Endothelial cell of coronary artery (primary cell): Measurements from ENCODE around the gene CCR8. TPM values are rescaled to one million over a fixed set of nuclear protein-coding genes. Genes with fewer than 3 reads are reported as not detected.

ENCODE experiments used
- total RNA-seq: library from RNA; depleted of rRNA; stranded (reverse); fragments of >200 nt; gene quantifications from 2 replicates; pipeline ENCODE4 v1.2.3, GENCODE V29; 2014

Gene CCR8, protein sequence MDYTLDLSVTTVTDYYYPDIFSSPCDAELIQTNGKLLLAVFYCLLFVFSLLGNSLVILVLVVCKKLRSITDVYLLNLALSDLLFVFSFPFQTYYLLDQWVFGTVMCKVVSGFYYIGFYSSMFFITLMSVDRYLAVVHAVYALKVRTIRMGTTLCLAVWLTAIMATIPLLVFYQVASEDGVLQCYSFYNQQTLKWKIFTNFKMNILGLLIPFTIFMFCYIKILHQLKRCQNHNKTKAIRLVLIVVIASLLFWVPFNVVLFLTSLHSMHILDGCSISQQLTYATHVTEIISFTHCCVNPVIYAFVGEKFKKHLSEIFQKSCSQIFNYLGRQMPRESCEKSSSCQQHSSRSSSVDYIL
- not detected in 2 replicates for total RNA-seq

DNA sequence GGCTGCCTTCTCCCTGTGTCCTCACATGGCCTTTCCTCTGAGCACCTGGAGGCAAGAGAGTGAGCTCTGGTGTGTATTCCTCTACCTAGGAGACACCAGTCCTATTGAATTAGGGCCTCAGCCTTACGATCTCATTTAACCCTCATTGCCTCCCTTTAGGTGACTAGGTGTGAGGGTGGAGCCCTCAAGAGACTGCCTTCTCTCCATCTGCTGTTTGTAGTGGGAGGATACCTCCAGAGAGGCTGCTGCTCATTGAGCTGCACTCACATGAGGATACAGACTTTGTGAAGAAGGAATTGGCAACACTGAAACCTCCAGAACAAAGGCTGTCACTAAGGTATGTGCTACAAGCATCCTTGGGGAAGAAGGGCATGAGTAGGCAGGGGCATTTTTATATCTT, at the start of gene CCR8:
TSS of gene CCR8 (plus strand) at position 217 of the 400 bp plus-strand sequence. CDS start 2,623 bp downstream, outside the sequence.

DNA sequence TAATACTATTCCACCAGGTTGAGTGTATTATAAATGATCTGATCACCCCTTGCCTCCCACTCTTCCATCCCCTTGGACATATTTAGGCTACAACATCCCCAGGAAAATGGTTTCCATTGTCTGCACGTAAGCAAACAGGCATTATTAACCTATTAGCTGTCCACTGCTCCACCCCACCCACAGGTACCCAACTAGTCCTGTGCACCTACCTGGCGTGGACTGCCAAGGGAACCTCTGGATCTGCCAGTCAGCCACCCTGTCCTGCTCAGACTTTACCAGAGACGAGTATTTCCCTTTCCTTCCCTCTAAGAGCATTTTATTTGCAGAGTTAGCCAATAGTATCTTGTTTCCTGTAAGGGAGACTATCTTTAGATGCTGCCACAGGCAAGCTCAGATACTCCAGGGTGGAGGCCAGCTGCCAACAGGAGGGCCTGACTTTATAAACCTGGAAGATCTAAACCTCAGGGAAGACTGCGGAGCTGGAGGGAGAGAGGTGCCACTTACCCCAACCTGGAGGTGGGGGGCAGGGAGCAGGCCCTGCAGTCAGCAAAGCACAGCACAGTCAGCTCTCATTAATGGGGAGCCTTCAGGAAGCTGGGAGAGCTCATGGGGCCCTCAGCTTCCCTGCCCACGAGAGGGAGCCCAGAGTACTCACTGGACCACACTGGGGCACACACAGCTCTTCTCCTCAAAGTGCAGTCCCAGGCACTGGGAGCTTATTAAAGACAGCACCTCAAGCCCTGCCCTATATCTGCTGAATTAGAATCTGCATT, 49.6 kb upstream of the CCR8 start, which contains the start of gene CX3CR1:
TSS of gene CX3CR1 (minus strand) at position 292 of the 773 bp plus-strand sequence. CDS start 13,527 bp downstream, outside the sequence.

Other genes starting within 250 kb of the CCR8 start
- gene GORASP1, start 222.1 kb upstream of the CCR8 start, total RNA-seq, result 27.5 and 40.8 TPM in 2 replicates
- 1.7 and 1.8 TPM in 2 replicates for gene TTC21A, start 222.0 kb upstream of the CCR8 start, total RNA-seq
- 13.0 and 16.4 TPM in 2 replicates for gene CSRNP1, start 176.1 kb upstream of the CCR8 start, total RNA-seq
- gene XIRP1, start 137.1 kb upstream of the CCR8 start, total RNA-seq, result not detected in 2 replicates
- gene CX3CR1, start 49.7 kb upstream of the CCR8 start, total RNA-seq, result not detected in 2 replicates
- 15.5 and 15.7 TPM in 2 replicates for gene SLC25A38, start 53.7 kb downstream of the CCR8 start, total RNA-seq
- 1,125 and 1,557 TPM in 2 replicates for gene RPSA, start 77.0 kb downstream of the CCR8 start, total RNA-seq
- gene MOBP, start 138.0 kb downstream of the CCR8 start, total RNA-seq, result 0.09 and 0.19 TPM in 2 replicates